ENCODE data around the gene ETNK2.

- TF ChIP-seq, protein P1, sequence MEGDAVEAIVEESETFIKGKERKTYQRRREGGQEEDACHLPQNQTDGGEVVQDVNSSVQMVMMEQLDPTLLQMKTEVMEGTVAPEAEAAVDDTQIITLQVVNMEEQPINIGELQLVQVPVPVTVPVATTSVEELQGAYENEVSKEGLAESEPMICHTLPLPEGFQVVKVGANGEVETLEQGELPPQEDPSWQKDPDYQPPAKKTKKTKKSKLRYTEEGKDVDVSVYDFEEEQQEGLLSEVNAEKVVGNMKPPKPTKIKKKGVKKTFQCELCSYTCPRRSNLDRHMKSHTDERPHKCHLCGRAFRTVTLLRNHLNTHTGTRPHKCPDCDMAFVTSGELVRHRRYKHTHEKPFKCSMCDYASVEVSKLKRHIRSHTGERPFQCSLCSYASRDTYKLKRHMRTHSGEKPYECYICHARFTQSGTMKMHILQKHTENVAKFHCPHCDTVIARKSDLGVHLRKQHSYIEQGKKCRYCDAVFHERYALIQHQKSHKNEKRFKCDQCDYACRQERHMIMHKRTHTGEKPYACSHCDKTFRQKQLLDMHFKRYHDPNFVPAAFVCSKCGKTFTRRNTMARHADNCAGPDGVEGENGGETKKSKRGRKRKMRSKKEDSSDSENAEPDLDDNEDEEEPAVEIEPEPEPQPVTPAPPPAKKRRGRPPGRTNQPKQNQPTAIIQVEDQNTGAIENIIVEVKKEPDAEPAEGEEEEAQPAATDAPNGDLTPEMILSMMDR (IDR thresholded peaks at IDR 0.05): no peak
- TF ChIP-seq POLR2A (IDR thresholded peaks at IDR 0.05; ENCODE audit: low read length) (no peak), EP300 (IDR thresholded peaks at IDR 0.05) (no peak), CEBPB (IDR thresholded peaks at IDR 0.05) (no peak), POLR2AphosphoS2 (conservative IDR thresholded peaks at IDR 0.05; ENCODE audit: low read length) (no peak), MAFK (IDR thresholded peaks at IDR 0.05; ENCODE audit: partially characterized antibody) (no peak), HOXA7 (CRISPR knock-in tag; IDR thresholded peaks at IDR 0.05) (no peak), PHF8 (IDR thresholded peaks at IDR 0.05; ENCODE audit: borderline replicate concordance, low read depth) (no peak), EHMT2 (IDR thresholded peaks at IDR 0.05; ENCODE audit: low read depth) (no peak), SREBF2 (IDR thresholded peaks at IDR 0.05) (no peak), RAD21 (conservative IDR thresholded peaks at IDR 0.05 in 1 of 2, IDR thresholded peaks at IDR 0.05 in 1 of 2) (no peak), HDAC2 (IDR thresholded peaks at IDR 0.05) (no peak), RCOR1 (IDR thresholded peaks at IDR 0.05; ENCODE audit: low read depth, low read length) (no peak)
- TF ChIP-seq, protein P2, sequence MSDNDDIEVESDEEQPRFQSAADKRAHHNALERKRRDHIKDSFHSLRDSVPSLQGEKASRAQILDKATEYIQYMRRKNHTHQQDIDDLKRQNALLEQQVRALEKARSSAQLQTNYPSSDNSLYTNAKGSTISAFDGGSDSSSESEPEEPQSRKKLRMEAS (IDR thresholded peaks at IDR 0.05): no peak
These were observed 15.9 kb upstream of the ETNK2 start for GRCh38 chr1:204167730-204168129.

Measured in A549 (cell line).